ENCODE results near the gene NYAP2. TPM values are rescaled to one million over a fixed set of nuclear protein-coding genes. Genes with fewer than 3 reads are reported as not detected.

Gene NYAP2
- total RNA-seq, 1 donor from 2014 or later, result 0.07 TPM

DNA sequence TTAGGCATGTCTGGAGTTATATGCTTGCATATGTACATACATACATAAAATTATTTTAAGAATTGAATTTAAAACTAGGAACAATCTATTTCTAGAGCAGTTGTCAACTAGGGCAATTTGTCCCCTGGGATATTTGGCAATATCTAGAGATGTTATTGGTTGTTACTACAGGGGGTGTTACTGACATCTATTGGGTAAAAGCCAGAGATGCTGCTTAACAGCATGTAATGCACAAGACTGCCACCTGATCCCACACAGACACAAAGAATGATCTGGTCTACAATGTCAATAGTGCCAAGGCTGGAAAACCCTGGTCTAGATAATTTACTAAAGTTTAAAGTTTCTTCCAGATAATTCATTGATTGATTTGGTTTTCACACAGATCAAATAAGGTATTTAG, 185.3 kb downstream of the NYAP2 start:
- no peaks in the 10 kb centered on the region for H3K36me3 ChIP-seq
- peaks cover 3% of the 10 kb centered on the region for H3K27me3 Mint-ChIP-seq (ENCODE audit: insufficient read depth, low read depth)
- no peaks in the 10 kb centered on the region for H4K20me1 ChIP-seq (ENCODE audit: low read depth)
- H3K9me3 ChIP-seq (ENCODE audit: low read depth), result no peaks in the 10 kb centered on the region
- H3K4me1 Mint-ChIP-seq, result no peaks in the 10 kb centered on the region
- DNase-seq (ENCODE audit: low spot score), result peak; percentile 3
- H3K9me3 Mint-ChIP-seq, result no peaks in the 10 kb centered on the region
- H3K27me3 ChIP-seq, result no peaks in the 10 kb centered on the region
- no peak overlapping the region for H3K9ac ChIP-seq
- no peak overlapping the region for H3K4me3 Mint-ChIP-seq
- H3K27ac Mint-ChIP-seq, result no peak overlapping the region
- no peak overlapping the region for H3K27ac ChIP-seq
- no peak for TF ChIP-seq EZH2 (IDR thresholded peaks at IDR 0.05)
- TF ChIP-seq, protein P1, sequence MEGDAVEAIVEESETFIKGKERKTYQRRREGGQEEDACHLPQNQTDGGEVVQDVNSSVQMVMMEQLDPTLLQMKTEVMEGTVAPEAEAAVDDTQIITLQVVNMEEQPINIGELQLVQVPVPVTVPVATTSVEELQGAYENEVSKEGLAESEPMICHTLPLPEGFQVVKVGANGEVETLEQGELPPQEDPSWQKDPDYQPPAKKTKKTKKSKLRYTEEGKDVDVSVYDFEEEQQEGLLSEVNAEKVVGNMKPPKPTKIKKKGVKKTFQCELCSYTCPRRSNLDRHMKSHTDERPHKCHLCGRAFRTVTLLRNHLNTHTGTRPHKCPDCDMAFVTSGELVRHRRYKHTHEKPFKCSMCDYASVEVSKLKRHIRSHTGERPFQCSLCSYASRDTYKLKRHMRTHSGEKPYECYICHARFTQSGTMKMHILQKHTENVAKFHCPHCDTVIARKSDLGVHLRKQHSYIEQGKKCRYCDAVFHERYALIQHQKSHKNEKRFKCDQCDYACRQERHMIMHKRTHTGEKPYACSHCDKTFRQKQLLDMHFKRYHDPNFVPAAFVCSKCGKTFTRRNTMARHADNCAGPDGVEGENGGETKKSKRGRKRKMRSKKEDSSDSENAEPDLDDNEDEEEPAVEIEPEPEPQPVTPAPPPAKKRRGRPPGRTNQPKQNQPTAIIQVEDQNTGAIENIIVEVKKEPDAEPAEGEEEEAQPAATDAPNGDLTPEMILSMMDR (IDR thresholded peaks at IDR 0.05), result no peak
- H3K4me2 ChIP-seq, result no peak overlapping the region
- no peaks in the 10 kb centered on the region for H3K4me1 ChIP-seq
- H3K36me3 Mint-ChIP-seq, result no peaks in the 10 kb centered on the region
- no peaks in the 10 kb centered on the region for H3K79me2 ChIP-seq (ENCODE audit: low read depth)
- no peak overlapping the region for H2AFZ ChIP-seq (replicated peaks)
- no peaks in the 10 kb centered on the region for H3F3A ChIP-seq (ENCODE audit: low read depth)
- H3K4me3 ChIP-seq, result no peak overlapping the region

DNA sequence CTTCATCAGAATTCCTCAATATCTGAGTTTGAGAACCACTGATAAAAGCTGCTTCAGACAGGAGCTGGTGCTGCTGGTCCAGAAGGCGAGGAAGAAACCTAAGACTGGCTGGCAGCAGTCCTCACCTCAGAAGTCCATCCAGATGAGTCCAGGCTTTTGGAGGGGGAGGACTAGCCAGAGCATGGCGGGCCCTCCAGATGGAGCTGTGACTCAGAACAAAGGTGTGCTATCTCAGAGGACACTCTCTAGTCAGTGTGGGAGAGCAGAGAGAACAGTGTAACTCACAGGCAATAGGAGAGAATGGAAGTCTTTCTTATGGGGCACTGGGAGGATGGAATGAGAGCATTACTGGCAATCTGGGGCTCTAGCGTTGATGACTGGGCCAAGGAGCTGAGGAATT, 191.4 kb downstream of the NYAP2 start:
- DNase-seq (ENCODE audit: low spot score), result no peak
- no peaks in the 10 kb centered on the region for H3K27me3 Mint-ChIP-seq (ENCODE audit: insufficient read depth, low read depth)
- H3K27ac Mint-ChIP-seq, result no peak overlapping the region
- no peaks in the 10 kb centered on the region for H3K9me3 Mint-ChIP-seq
- no peaks in the 10 kb centered on the region for H3K36me3 Mint-ChIP-seq
- no peak overlapping the region for H3K4me3 Mint-ChIP-seq
- no peaks in the 10 kb centered on the region for H3K9me3 ChIP-seq (ENCODE audit: low read depth)
- H3F3A ChIP-seq (ENCODE audit: low read depth), result no peaks in the 10 kb centered on the region
- H3K9ac ChIP-seq, result no peak overlapping the region
- no peak overlapping the region for H3K27ac ChIP-seq
- H4K20me1 ChIP-seq (ENCODE audit: low read depth), result no peaks in the 10 kb centered on the region
- no peaks in the 10 kb centered on the region for H3K4me1 ChIP-seq
- no peaks in the 10 kb centered on the region for H3K79me2 ChIP-seq (ENCODE audit: low read depth)
- no peaks in the 10 kb centered on the region for H3K4me1 Mint-ChIP-seq
- no peaks in the 10 kb centered on the region for H3K36me3 ChIP-seq
- H3K27me3 ChIP-seq, result no peaks in the 10 kb centered on the region
- no peak overlapping the region for H3K4me2 ChIP-seq
- TF ChIP-seq, protein P1 (IDR thresholded peaks at IDR 0.05), result no peak
- TF ChIP-seq EZH2phosphoT487 (IDR thresholded peaks at IDR 0.05), result no peak
- no peak for TF ChIP-seq EZH2 (IDR thresholded peaks at IDR 0.05)
- H3K4me3 ChIP-seq, result no peak overlapping the region
- H2AFZ ChIP-seq (replicated peaks), result no peak overlapping the region

DNA sequence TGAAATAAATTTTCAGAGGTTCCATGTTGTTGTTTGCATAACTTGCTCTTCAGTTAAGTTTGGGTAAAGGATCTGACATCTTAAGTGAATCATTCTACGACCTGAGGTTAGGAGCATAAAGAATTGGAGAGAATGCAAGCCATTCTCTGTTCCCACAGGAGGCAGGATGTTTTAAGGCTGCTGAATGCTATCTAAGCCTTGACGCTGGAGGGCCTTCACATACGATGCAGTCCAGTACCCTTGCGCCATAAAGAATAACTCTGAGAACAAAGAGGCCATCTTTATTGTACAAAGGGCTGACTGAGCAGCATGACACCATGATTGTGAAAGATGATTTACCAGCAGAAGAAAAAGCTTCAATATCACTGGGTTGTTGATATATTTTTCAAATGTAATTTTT, 198.4 kb downstream of the NYAP2 start:
- no peaks in the 10 kb centered on the region for H3K36me3 ChIP-seq
- Mint-ChIP-seq H3K4me3 (no peak overlapping the region), H3K27me3 (ENCODE audit: insufficient read depth, low read depth) (no peaks in the 10 kb centered on the region), H3K9me3 (peaks cover 24% of the 10 kb centered on the region), H3K4me1 (peaks cover 17% of the 10 kb centered on the region), H3K36me3 (no peaks in the 10 kb centered on the region), H3K27ac (no peak overlapping the region)
- no peaks in the 10 kb centered on the region for H4K20me1 ChIP-seq (ENCODE audit: low read depth)
- no peak overlapping the region for H3K9ac ChIP-seq
- TF ChIP-seq, protein P1 (IDR thresholded peaks at IDR 0.05), result no peak
- TF ChIP-seq EZH2phosphoT487 (IDR thresholded peaks at IDR 0.05) (no peak), EZH2 (IDR thresholded peaks at IDR 0.05) (no peak)
- no peaks in the 10 kb centered on the region for H3K9me3 ChIP-seq (ENCODE audit: low read depth)
- H3K79me2 ChIP-seq (ENCODE audit: low read depth), result no peaks in the 10 kb centered on the region
- no peak overlapping the region for H3K27ac ChIP-seq
- H3F3A ChIP-seq (ENCODE audit: low read depth), result no peaks in the 10 kb centered on the region
- no peak overlapping the region for H2AFZ ChIP-seq (replicated peaks)
- H3K4me1 ChIP-seq, result no peaks in the 10 kb centered on the region
- H3K4me3 ChIP-seq, result no peak overlapping the region
- no peaks in the 10 kb centered on the region for H3K27me3 ChIP-seq
- H3K4me2 ChIP-seq, result no peak overlapping the region
- DNase-seq (ENCODE audit: low spot score), result peak; percentile 45
